LoVo (cell line): ENCODE data around the gene DGKI.

Source experiments
- DNase-seq: peaks from one replicate; pipeline ENCODE4 v3.0.0-alpha.2; 2016; ENCODE audit warnings: low spot score

The DGKI gene

DNA sequence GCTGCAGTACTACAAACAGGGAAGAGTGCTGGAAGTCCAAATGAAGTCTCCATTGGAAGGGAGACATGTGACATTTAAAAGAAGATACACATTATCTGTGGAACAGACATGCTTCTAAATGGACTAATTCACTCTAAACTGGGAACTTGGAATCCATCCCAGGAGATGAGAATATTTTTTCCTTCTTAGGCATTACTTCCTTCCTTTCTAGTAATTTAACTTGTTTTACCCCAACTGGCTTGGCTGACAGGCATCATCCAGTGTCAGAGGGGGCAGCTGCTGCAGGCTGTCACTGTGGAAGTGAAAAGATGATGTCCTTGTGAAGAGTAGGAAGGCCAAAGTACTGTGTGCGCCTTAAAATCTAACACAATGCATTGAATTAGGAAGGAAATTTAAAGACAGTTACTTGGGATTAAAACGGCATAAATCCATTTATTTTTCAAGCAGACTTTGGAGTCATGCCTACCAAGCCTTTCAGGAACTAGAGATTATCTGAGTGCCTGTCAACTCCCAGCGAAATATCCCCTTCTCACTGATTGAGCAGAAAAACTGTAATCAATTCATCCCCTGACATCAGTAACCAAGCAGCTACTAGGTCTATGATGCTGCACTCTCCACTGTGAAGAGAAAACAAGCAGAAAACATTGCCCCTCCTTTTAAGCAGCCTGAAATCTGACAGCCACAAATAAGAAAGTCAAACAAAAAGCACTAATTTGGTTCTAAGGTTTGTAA is 161.2 kb downstream of the DGKI start:
- no peak for DNase-seq

DNA sequence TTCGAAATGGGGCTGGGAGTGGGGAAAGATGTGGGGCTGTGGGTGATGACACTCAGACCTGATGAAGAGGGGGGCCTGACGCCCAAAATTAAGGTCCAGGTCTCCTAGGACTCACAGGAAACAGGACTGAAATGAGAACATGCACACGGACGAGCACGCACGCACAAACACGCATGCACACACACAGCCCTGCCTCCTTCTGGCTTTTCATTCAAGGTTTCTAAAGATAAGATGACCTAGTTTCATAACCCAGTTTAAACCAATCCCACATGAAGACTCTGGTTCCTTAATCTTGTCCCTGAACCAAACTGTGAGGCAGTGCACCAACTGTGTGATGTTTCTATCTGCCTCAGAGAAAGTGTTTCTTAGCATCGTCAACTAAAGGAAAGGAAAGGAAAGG is 162.0 kb downstream of the DGKI start:
- no peak for DNase-seq

DNA sequence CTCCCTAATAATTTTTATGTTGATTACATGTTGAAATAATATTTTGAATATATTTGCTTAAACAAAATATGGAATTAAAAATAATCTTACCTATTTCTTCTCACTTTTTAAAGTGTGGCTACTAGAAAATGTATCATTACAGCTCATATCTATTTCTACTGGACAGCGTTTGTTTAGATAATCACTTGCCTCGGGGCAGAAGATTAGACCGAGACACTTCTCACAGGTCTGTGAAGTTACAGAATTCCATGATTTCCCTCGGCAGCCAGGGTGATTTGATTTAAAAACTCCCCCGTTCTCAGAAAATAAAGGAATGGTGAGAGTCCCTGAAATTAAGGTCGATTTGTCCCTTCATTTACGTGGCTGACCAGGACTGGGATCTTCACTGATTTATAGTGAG is 162.5 kb downstream of the DGKI start:
- no peak for DNase-seq

DNA sequence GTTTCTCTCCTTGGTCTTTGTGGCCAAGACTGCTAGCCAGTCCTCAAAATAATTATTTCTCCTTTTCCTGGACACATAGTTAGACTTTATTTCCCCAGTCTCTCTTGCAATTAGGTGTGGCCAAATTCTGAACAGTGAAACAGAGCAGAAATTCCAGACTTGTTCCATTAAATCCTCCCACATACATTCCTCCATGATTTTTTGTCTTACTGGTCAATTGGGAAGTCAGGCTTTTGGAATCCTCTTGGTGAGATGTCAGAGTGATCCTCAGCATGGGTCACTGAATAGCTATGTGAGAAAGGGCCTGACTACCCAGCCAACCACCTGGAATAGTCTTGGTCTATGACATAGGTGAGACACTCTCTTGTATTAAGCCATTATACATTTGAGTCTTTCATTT is 164.2 kb downstream of the DGKI start:
- no peak for DNase-seq

DNA sequence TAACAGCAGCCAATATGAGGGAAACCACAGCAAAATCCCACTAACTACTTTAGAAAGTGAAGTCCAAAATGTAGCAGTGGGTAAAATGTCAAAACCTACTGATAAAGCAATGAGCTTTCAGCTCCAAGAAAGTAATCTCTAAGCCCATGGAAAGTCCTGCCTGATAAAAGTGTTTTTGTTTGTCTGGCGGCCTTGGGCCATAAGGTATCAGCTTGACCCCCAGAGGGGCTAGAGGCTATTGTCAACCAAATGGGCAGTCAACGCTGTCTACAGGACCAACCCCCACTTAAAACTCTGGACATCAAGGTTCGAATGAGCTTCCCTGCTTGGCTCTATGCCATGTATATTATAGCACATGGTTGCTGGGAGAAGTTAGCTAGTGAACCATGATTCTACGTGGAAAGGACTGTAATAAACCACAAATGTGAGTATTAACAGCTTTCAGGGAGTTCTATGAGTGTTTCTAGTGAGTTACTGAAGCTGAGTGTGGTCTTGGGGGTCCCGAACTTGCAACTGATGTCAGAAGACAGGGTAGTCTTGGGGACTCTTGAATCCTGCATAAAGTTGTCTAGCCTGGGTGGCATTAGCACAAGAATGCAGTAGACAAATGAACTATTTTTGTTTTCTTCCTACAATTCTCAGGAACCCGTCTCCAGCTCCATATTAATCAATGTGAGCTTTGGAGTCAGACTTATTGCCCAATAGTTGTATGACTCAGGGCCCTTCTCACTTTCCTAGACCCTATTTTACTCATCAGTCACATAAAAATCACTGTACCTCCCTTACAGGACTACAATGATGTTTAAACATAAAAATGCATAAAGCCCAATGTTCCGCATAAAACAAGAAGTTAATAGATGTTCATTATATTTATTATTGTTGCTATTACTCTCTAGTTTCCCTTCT is 164.9 kb downstream of the DGKI start:
- no peak for DNase-seq

DNA sequence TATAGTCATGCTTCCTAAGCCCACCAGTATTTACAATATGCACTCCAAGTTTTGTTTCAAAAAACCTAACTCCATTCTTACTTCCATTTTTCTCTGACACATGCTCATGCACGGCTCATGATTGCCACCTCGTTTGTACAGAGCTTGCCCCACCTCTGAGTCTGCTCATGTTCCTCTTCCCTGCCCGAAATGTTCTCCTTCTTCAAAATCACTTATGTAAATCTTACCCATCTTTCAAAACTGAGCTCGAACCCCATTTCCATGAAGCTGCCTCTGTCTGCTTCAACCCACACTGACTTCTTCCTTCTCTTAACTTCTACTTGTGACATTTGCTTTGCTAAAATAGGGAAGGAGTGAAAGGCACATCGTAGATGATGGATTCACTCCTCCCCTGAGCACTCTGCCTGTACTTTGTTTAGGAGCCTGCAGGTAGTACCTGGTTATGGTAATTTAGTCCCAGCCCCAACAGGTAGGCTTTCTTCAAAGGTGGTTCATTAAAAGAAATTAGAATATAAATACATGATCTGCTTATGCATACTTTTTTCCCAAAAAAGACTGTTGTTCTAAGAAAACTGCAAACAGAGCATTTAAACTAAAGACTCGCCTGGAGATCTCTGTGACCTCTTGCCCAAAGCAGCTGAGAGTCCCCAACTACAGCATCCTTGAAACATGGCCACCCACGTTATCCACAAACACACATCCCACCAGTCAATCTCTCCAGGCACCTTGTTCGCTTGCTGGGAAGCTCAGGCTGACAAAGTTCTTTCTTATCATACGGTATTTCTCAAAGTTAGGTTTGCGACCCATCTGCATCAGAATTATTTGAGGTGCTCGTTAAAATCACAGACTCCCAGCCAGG is 172.0 kb downstream of the DGKI start:
- DNase-seq: no peak

DNA sequence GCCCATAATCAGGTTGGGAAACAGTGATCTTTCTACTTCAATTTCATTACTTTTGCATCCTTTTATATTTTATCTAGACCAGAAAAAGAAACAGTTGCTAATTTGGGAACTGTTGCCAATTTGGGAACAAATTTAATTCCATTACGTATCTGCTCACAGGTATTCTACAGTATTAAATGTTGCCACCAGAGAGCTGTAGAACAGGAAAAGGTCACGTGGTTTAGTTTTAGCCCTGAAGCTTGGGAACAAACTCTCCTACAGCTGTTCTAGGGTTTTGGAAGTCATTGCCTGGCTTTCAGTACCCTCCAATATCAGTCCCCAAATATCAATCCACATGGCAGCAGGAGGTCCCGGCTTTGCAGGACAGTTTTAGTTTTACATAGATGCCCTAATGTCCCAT is 172.7 kb downstream of the DGKI start:
- DNase-seq: no peak

DNA sequence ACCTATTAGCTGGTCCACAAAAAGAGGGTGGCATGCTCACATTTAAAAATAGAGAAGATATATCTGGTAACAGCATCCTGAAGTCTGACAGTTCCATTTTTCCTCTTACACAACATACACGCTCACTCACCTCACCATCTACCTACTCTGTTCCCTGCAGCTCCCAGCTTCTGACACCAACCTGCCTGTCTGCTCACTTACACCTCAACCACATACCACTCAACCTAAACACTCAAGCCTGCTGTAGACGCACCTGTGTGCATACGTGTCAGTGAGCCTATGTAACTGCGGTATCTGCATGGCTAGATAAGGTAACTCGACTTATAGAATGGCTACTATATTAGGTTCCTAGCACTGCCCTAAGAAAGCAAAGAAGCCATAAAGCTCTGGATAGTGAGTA is 174.9 kb downstream of the DGKI start:
- DNase-seq: no peak

DNA sequence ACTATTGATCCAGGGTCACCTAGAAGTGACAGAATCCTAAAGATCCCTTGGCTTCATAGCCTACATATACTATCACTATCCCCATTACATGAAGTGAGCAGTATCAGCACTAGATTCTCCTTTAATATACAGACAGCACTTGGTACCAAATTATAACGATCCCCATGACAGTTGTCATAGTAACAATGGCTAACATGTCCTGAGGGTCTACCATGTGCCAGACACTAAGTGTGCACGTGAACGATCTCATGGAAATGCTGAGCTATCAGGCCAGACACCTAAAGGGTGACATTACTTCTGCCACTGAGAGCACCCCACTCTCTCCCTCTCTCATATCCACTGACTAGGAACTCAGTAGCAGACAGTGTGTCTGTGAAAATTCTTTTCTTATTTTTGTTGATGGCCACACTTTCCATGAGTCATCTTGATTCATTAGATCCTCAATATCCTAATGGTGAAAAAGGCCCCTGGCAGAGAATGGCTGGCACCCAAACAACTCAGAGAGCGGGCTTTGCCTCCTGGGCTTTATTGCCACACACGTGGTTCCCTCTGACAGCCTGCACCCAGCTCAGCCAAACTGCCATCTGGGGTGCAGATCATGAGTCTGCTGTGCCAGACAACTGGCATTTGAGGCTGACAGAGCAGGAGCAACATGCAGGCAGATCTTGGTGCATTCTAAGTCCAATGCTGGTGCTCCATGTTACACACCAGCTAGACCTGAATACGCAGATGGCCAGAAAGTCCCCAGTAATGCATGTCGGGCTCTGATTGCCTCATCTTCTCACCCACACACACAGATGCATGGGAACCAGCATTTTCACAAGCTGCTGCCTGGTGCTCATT is 176.3 kb downstream of the DGKI start:
- no peak for DNase-seq

DNA sequence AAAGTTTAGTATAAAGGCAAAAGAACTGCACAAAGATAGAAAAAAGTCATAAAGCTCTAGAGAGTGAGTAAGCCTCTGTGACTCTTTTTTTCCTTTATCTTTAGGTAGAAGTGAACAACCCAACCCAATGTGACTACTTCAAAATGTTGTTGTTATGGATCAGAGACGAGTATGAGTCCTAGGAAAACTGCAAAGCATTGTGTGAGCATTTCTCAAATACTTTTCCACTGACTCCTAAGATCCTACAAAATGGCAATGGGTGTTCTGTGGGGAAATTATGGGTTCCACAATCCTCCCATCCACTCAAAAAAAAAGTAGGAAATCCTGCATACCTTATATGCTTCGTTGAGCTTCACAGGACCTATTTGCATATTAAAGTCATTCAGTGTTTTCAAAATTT is 177.1 kb downstream of the DGKI start:
- no peak for DNase-seq

DNA sequence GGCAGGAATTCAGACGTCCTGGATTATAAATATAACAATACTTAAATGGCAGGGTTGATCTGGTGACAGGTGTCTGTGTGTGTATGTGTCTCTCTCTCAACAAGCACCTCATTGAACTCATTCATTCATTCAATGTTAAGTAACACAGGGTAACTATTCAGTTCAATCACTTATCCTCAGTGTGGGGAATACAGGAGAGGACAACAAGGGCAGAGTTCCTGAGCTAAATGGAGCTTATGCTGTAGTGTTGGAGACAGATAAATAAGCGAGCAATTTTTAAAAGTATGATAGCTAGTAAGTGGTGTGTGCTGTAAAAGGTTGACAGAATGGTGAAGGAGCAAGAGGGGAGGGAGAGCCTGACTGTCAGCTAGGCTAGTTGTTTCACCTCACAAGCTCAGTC is 178.4 kb downstream of the DGKI start:
- DNase-seq: no peak

DNA sequence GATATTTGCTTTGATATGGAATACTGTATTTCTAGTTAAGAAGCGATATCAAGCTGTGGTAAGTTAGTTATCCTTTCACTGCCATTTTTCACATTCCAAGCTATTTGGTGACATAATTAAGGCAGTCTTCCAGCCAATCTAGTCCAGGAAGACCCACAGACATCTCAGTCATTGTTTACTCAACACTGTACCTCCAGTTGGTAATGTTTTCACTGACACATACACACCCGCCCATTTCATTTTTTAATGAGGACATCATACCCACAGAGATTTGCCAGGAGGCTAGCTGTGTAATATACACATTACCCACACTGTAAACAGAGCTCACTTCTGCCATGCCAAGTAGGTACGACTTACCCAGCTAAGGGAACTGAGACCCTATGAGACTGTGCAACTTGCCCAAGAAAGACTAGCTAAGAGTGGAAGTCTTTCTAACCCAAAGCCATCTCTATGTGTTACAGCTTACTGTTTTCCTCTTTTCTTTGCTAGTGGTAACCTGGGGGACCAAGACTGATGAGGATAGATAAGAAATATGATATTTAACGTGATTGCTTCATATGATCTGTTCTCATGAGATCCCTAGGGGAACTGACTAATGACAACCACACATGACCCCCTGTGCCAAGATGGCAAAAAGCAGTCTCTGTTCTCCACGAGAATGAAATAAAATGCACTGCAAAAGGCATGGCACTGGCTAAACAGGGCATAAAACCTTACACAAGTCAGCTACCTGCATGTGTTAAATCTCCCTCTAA is 179.0 kb downstream of the DGKI start:
- no peak for DNase-seq

DNA sequence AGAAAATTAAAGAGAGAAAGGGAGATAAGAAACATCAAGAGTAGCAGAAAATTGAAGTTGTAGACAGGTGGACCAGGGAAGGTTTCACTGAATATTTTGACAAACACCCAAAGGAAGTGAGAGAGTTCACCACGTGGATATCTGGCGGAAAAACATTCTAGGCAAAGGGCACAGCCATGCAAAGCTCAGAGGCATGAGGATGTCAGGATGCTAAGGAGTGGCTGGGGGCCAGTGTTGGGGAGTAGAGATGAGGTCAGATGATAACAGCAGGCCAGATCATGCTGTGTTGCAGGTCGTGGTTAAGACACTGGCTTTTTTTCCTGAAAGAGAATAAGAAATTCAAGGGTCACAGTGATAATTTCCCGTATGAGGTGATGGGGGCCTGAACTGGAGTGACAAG is 181.9 kb downstream of the DGKI start:
- DNase-seq: no peak

DNA sequence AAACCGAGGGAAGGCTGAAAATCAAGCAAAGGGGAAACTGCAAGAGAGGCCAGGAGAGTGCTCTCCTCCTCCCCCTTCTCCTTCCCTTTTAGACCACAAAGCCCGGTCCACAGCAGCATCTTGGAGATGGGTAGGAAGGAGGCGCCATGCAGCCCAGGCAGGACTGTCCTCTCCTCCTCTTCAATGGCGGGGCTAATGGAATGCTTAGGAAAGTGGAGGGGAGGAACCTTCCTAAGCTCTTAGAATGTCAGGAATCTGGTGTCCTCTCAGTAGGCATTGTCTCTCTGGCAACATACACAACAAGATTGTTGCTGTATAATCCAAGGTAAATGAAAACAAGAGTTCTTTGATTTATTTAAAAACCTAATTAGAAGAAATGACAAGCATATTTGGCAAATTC is 185.1 kb downstream of the DGKI start:
- DNase-seq: no peak

DNA sequence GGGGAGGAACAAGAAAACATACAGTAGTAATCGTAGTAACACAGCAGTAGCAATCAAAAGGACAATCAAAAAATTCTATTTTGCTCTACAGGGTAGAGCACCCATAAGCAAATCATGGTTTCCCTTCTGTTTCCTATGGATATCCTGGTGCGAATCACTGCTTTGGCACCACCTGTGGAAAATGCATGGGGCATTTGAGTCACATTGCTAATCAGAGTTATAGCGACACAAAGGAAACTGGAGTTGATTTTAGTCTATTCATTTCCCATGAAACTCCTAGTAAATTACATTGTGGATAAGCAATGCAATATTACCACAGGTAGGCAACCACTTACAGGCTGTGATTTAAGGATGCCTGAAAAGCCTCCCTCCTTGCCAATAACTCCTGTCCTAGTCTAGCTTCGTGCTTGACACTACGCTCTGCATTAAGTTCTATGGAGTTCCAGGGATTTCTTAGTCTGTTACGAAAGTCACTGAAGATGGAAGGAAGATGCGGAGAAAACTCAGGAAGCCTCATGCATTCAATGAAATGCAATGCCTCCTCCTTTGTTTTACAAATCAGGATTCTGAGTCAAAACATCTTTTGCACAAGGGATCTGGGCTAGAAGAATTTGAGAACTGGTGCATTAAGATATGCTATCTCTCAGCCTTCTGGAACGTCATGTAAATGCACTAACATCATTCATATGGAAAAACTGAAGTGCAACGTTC is 188.4 kb downstream of the DGKI start:
- DNase-seq: no peak

DNA sequence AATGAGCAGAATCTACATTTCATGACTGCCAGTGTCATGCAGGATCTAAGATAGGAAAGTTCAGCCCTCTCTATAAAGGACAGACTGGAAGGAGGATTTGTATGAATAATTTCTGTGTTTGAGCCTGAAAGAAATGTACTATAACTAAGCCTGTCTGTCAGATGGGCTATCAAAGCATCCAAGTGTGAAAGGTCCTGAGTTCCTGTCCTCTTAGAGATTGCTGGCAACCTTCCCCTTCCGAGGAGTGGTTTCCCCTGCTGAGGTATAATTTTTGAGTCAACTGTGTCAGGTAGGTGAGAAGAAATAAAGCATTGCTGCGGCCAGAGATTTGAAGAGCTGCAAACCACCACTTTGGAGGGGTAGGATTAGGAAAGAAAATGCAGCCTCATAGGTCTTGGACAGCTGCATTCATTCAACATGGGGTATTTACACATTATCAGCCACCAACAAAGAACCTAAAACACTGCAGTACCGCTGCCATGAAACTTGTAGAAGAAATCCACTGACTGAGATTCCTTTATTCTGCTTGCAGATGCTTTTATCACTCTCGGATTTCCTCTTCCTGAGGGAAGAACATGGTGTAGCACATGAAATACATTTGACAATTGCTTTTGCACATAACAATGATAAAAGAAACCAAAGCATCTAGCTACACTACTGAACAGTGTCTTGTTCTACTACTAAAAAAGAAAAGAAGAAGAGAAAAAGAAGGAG is 189.1 kb downstream of the DGKI start:
- no peak for DNase-seq

DNA sequence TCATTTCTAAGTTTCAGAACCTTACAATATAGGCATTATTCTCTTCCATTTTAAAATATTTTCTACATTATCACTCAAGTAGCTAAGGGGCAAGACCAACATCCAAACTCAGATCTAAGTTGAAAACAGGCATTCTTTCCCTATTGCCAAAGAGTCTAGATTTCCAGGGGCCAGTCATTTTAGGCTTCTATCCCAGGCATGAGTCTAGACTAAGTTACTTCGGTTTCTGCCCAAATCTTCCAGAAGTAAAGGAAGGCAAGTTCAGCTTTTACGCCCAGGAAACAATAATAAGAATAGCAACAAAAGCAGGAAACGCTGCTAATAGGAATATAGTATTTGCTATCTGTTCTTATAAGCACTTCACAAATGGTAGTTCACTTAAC is 189.9 kb downstream of the DGKI start:
- DNase-seq: no peak

DNA sequence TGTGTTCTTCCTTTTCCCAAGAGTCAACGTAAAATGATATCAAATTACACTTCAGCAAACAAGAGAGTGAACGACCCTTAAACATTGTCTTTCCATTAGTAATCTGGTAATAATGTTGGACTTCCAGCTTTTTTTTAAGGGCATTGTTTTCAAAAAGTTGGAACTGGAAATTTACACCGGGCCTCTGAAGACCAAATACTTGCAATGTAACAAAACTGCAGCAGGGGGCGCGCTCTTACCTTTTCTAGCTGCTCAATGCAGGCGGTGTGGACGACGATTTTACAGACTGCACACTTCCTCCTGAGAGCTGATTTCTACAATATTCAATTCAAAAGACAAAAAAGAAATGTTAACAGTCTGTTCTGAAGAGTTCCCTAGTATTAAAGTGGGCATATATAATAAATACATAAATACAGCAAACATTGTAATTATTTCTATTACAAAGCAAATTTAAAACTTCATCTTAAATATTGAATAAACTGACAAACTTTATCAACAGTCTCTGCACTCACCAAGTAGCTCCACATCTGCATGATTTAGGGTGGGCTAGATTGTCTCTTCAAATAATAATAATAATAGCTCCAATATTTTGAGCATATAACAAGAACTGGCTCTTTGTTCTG is 190.4 kb downstream of the DGKI start:
- DNase-seq: peak; percentile 80

DNA sequence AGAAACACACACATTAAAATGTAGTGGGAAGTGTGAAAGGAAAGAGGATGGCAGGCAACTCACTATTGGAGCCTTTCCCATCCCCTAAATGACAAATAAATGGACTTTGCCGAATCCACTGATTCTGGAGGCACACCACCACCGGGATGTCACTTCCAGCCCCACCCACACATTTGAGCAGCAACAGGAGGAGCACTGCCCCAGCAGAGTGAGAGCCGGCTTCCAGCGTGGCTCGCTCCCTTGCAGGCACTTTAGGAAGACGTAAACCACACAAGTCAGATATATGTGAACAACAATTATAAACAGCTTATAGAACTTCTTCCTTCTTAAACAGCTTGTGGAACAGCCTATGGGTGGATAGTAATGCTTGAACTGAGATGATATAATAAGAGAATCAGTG is 191.0 kb downstream of the DGKI start:
- DNase-seq: no peak
